Gastrocnemius medialis (tissue), 4 donors: ENCODE data around the gene NEMF. TPM values are rescaled to one million over a fixed set of nuclear protein-coding genes. Genes with fewer than 3 reads are reported as not detected.

ENCODE experiments used
- ATAC-seq, 2 donors: fragments of 150-250 bp; one replicate each; pipeline ENCODE4 v1.9.1; 2016
- DNase-seq, 2 donors: peaks; one replicate each; pipeline ENCODE4 v3.0.0-alpha.2; 2019
- H3K27ac ChIP-seq, 4 donors: fragments of 200-600 bp; sonication (generic); 1 replicate in 1 of 4; 2 replicates in 3 of 4; pipeline ENCODE4 v1.5.1; 2016 to 2018; ENCODE audit warnings: mild to moderate bottlenecking in 2 of 4, moderate library complexity in 1 of 4
- H3K27me3 ChIP-seq, 3 donors: fragments of 200-600 bp; sonication (generic) in 2 of 3; 1 replicate in 1 of 3; 2 replicates in 2 of 3; pipeline versions ENCODE4 v1.5.1 to v1.6.0; 2016 to 2019; ENCODE audit warnings: mild to moderate bottlenecking in 1 of 3, moderate library complexity in 1 of 3
- H3K36me3 ChIP-seq, 2 donors: fragments of 200-600 bp; sonication (generic) in 1 of 2; one replicate each; pipeline ENCODE4 v1.5.1; 2017 to 2018
- H3K4me1 ChIP-seq, 2 donors: fragments of 200-600 bp; sonication (generic) in 1 of 2; one replicate each; pipeline ENCODE4 v1.5.1; 2016 to 2017; ENCODE audit warnings: mild to moderate bottlenecking in 2 of 2
- H3K4me3 ChIP-seq, 4 donors: fragments of 200-600 bp; sonication (generic) in 3 of 4; 1 replicate in 1 of 4; 2 replicates in 3 of 4; pipeline ENCODE4 v1.5.1; 2016 to 2019; ENCODE audit warnings: mild to moderate bottlenecking in 2 of 4
- H3K9me3 ChIP-seq, 3 donors: fragments of 200-600 bp; sonication (generic) in 2 of 3; 1 replicate in 1 of 3; 2 replicates in 2 of 3; pipeline ENCODE4 v1.5.1; 2016 to 2019
- POLR2A ChIP-seq, 2 donors: fragments of 450-650 bp; IDR thresholded peaks; one replicate each; pipeline ENCODE4 v1.6.1; 2017; ENCODE audit warnings: antibody characterized with exemption in 2 of 2, mild to moderate bottlenecking in 2 of 2, moderate library complexity in 2 of 2
- in situ Hi-C, 4 donors: fragments of 200-750 bp; cut with MboI; loops; one replicate each; pipeline versions ENCODE4 v1.15.0 to v1.8.0; 2017; ENCODE audit warnings: low sequenced_read_pairs in 4 of 4
- intact Hi-C: fragments of 100-400 bp; cut with DNase I; formaldehyde crosslinking; loops from one replicate; pipeline ENCODE4 v1.15.1; 2023; ENCODE audit warnings: low total_unique reads
- total RNA-seq, 4 donors: library from RNA; depleted of rRNA; stranded (reverse); fragments of >200 nt; gene quantifications; one replicate each; pipeline versions ENCODE4 v1.1.0 to v1.2.3, GENCODE V29; 2016
- TF ChIP-seq, protein P1 (sequence below), 5 experiments: fragments of 450-650 bp in 3 of 5; fragments of 200-600 bp in 2 of 5; sonication (generic) in 2 of 5; IDR thresholded peaks in 4 of 5; conservative IDR thresholded peaks in 1 of 5; 1 replicate in 4 of 5; 2 replicates in 1 of 5; pipeline ENCODE4 v1.5.1; 2016 to 2019; ENCODE audit warnings: antibody characterized with exemption in 5 of 5, mild to moderate bottlenecking in 3 of 5, moderate library complexity in 3 of 5

The NEMF gene
- total RNA-seq, 4 donors from 2014 or later = 56.5 to 71.1 (median 65.2) TPM

DNA sequence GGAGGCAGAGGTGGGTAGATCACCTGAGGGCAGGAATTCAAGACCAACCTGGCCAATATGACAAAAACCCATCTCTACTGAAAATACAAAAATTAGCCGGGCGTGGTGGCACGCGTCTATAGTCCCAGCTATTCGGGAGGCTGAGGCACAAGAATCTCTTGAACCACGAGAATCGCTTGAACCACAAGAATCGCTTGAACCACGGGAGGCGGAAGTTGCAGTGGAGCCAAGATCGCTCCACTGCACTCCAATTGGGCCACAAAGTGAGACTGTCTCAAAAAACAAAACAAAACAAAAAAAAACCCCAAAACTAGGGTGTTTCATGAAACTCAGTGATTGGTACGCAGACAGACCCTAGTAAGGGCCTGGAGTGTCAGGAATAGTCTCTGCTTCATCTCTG, 33.9 kb upstream of the NEMF start:
- ATAC-seq = no peak
- no peaks in the 10 kb centered on the region for H3K36me3 ChIP-seq
- peaks cover 0 to 1% of the 10 kb centered on the region in 2 donors for H3K4me1 ChIP-seq
- TF ChIP-seq, protein P1, sequence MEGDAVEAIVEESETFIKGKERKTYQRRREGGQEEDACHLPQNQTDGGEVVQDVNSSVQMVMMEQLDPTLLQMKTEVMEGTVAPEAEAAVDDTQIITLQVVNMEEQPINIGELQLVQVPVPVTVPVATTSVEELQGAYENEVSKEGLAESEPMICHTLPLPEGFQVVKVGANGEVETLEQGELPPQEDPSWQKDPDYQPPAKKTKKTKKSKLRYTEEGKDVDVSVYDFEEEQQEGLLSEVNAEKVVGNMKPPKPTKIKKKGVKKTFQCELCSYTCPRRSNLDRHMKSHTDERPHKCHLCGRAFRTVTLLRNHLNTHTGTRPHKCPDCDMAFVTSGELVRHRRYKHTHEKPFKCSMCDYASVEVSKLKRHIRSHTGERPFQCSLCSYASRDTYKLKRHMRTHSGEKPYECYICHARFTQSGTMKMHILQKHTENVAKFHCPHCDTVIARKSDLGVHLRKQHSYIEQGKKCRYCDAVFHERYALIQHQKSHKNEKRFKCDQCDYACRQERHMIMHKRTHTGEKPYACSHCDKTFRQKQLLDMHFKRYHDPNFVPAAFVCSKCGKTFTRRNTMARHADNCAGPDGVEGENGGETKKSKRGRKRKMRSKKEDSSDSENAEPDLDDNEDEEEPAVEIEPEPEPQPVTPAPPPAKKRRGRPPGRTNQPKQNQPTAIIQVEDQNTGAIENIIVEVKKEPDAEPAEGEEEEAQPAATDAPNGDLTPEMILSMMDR (IDR thresholded peaks at IDR 0.05 in 4 of 5, conservative IDR thresholded peaks at IDR 0.05 in 1 of 5) = no peak
- no peak for TF ChIP-seq POLR2A (IDR thresholded peaks at IDR 0.05)
- H3K9me3 ChIP-seq = no peaks in the 10 kb centered on the region
- intact Hi-C loops (no loop called here), in situ Hi-C loops (loop anchor here in 1 of 4 donors (10.0 kb wide), 1 partner anchor 208 kb away; no protein-coding TSS in a partner anchor)
- no peak for DNase-seq
- no peak overlapping the region for H3K4me3 ChIP-seq
- no peaks in the 10 kb centered on the region for H3K27me3 ChIP-seq
- H3K27ac ChIP-seq = no peak overlapping the region

- ATAC-seq = no peak
- no peak overlapping the region for H3K27ac ChIP-seq
- in situ Hi-C loops = loop anchor here in 1 of 4 donors (10.0 kb wide), 1 partner anchor 212 kb away; no protein-coding TSS in a partner anchor
- H3K4me1 ChIP-seq = no peaks in the 10 kb centered on the region
- H3K4me3 ChIP-seq = no peak overlapping the region
- intact Hi-C loops = no loop called here
- no peak for DNase-seq
- H3K27me3 ChIP-seq = no peaks in the 10 kb centered on the region
- H3K9me3 ChIP-seq = no peaks in the 10 kb centered on the region
- no peaks in the 10 kb centered on the region for H3K36me3 ChIP-seq
- TF ChIP-seq POLR2A (IDR thresholded peaks at IDR 0.05) = no peak
- TF ChIP-seq, protein P1 (IDR thresholded peaks at IDR 0.05 in 4 of 5, conservative IDR thresholded peaks at IDR 0.05 in 1 of 5) = no peak
Observed at GRCh38 chr14:49882826-49883694, 30.5 kb upstream of the NEMF start.

DNA sequence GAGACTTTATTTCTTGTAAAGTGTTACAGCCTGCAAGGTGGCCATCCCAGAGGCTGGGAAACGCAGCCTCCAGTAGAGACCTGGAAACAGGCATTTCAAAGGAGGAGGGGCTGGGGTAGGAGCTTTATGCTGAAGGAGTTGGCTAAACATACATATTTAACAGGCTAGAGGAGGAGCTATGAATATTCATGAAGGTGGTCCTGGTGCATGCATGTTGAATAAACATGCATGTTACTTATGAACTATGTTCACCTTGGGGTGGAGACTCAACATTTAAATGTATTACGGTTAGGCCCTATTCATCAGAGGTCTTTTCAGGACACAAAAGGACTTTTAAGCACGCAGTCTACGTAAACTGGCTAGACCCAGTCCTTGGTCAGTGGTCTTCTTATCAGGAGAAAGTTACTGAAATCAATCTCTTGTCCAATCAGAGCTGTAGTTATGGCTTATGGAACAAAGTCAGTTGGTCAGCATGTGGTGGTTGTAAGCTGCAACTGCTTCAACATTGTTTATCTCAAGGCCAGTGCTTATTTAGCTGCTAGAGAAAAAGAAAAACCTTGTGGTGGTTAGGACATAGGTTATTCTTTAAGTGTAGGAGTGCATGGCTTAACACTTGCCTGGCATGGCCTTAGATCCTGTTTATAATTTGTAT, 28.9 kb upstream of the NEMF start:
- H3K4me1 ChIP-seq = no peaks in the 10 kb centered on the region
- H3K9me3 ChIP-seq = no peaks in the 10 kb centered on the region
- H3K4me3 ChIP-seq = no peak overlapping the region
- no peak for DNase-seq
- H3K27me3 ChIP-seq = no peaks in the 10 kb centered on the region
- TF ChIP-seq POLR2A (IDR thresholded peaks at IDR 0.05) = no peak
- TF ChIP-seq, protein P1 (IDR thresholded peaks at IDR 0.05 in 4 of 5, conservative IDR thresholded peaks at IDR 0.05 in 1 of 5) = no peak
- ATAC-seq = no peak
- H3K27ac ChIP-seq = no peak overlapping the region
- no peaks in the 10 kb centered on the region for H3K36me3 ChIP-seq
- intact Hi-C loops (no loop called here), in situ Hi-C loops (loop anchor here in 1 of 4 donors (10.0 kb wide), 1 partner anchor 213 kb away; no protein-coding TSS in a partner anchor)

DNA sequence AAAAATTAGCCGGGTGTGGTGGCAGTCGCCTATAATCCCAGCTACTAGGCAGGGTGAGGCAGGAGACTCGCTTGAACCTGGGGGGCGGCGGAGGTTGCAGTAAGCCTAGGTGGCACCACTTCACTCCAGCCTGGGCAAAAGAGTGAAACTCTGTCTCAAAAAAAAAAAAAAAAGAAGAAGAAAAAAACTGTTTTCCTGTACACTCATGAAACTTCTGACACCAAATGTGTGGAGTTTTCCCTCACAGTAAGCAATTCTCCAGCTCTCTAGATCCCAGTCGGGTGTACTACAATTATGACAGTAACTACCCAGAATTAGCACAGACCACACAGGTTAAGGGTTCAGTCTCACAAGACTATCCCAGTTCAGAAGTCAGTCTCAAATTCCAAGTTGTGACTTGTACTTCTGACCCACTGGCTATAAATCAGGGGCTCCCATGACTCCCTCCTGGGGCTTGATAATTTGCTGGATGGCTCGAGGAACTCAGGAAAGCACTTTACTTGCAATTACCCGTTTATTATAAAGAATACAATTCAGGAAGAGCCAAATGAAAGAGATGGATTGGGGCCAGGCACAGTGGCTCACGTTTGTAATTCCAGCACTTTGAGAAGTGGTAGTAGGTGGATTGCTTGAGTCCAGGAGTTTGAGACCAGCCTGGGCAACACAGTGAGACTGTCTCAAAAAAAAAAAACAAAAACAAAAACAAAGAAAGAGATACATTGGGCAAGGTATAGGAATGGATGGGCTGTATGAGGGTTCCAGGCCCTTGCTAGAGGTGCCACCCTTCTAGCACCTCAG, 27.9 kb upstream of the NEMF start:
- Histone ChIP-seq H3K36me3 (no peaks in the 10 kb centered on the region), H3K4me3 (no peak overlapping the region), H3K4me1 (no peaks in the 10 kb centered on the region), H3K27ac (no peak overlapping the region), H3K9me3 (no peaks in the 10 kb centered on the region), H3K27me3 (no peaks in the 10 kb centered on the region)
- in situ Hi-C loops = loop anchor here in 1 of 4 donors (10.0 kb wide), 1 partner anchor 214 kb away; no protein-coding TSS in a partner anchor
- no peak for TF ChIP-seq POLR2A (IDR thresholded peaks at IDR 0.05)
- TF ChIP-seq, protein P1 (IDR thresholded peaks at IDR 0.05 in 4 of 5, conservative IDR thresholded peaks at IDR 0.05 in 1 of 5) = no peak
- ATAC-seq = no peak
- no peak for DNase-seq
- intact Hi-C loops = no loop called here
